Panc1 (cell line): ENCODE results near the gene CBLN1. TPM values are rescaled to one million over a fixed set of nuclear protein-coding genes. Genes with fewer than 3 reads are reported as not detected.
"Not testable (repeated sequence)": the region's sequence is repeated elsewhere in the genome, so short reads cannot be mapped to it uniquely, and the experiment has no call there.

Experiments used
- ATAC-seq: fragments of 200-7000 bp; cut with Tn5 transposase; 2 replicates; pipeline ENCODE4 v1.9.1; 2020; ENCODE audit warnings: mild to moderate bottlenecking, moderate library complexity
- BruUV-seq: library from RNA; stranded (reverse); fragments of 400-500 nt; replicated peaks from 2 replicates; lab custom pipeline; 2021; lab: Mats Ljungman, UMichigan
- CTCF ChIA-PET: fragments of 300-600 bp; sonication (Branson Sonifier 250); formaldehyde crosslinking; loops from one replicate; lab custom pipeline; 2022; ENCODE audit warnings: antibody characterized with exemption; lab: Charles Lee
- POLR2A ChIA-PET: fragments of 300-600 bp; sonication (Branson Sonifier 250); formaldehyde crosslinking; loops from one replicate; lab custom pipeline; 2022; ENCODE audit warnings: antibody characterized with exemption; lab: Charles Lee
- DNase-seq: peaks from one replicate; pipeline ENCODE4 v3.0.0-alpha.2; 2010; ENCODE audit warnings: low read depth, low spot score
- H3K27ac ChIP-seq: 2 replicates; pipeline ENCODE4 v1.5.1; 2011; ENCODE audit warnings: mild to moderate bottlenecking, low read length, inconsistent platforms
- H3K27me3 ChIP-seq: fragments of 200-500 bp; sonication (Bioruptor generic); 2 replicates; pipeline ENCODE4 v1.6.0; 2014; ENCODE audit warnings: low read length, inconsistent platforms; ENCODE audit not compliant: control insufficient read depth, insufficient read depth
- H3K36me3 ChIP-seq: fragments of 200-500 bp; sonication (Bioruptor generic); 2 replicates; pipeline ENCODE4 v1.5.1; 2014; ENCODE audit warnings: inconsistent platforms, mild to moderate bottlenecking, low read length, moderate library complexity; ENCODE audit not compliant: control insufficient read depth, insufficient read depth
- H3K4me1 ChIP-seq: 2 replicates; pipeline ENCODE4 v1.5.1; 2011; ENCODE audit warnings: inconsistent platforms, mild to moderate bottlenecking, low read length, moderate library complexity; ENCODE audit not compliant: control insufficient read depth, insufficient read depth
- H3K4me3 ChIP-seq, 2 experiments: 2 replicates each; pipeline ENCODE4 v1.5.1; 2011 to 2012; ENCODE audit warnings: low read depth in 2 of 2, low read length in 2 of 2, mild to moderate bottlenecking in 2 of 2, inconsistent platforms in 1 of 2, moderate library complexity in 1 of 2
- H3K9me3 ChIP-seq: fragments of 200-500 bp; sonication (Bioruptor generic); 2 replicates; pipeline ENCODE4 v1.5.1; 2014; ENCODE audit warnings: low read depth, mild to moderate bottlenecking, inconsistent platforms, low read length, moderate library complexity; ENCODE audit not compliant: control insufficient read depth, insufficient read depth
- POLR2AphosphoS5 ChIP-seq: IDR thresholded peaks from 2 replicates; pipeline ENCODE4 v1.6.1; 2012; ENCODE audit warnings: mild to moderate bottlenecking, low read depth, low read length, moderate library complexity
- SIN3A ChIP-seq: IDR thresholded peaks from 2 replicates; pipeline ENCODE4 v1.6.1; 2012; ENCODE audit warnings: low read depth, mild to moderate bottlenecking, low read length, moderate library complexity, borderline replicate concordance; ENCODE audit not compliant: insufficient read depth
- TCF7L2 ChIP-seq: IDR thresholded peaks from 2 replicates; pipeline ENCODE4 v1.6.1; 2011; ENCODE audit warnings: mild to moderate bottlenecking, low read depth, low read length, inconsistent platforms
- in situ Hi-C: cut with HindIII; loops from 2 replicates; pipeline ENCODE4 v1.10.0; 2016; ENCODE audit warnings: low sequenced_read_pairs, low pct_unique_long_range_greater_than_20kb
- intact Hi-C: fragments of 100-400 bp; cut with micrococcal nuclease; formaldehyde crosslinking; loops from one replicate; pipeline ENCODE4 v1.10.0; 2022; ENCODE audit not compliant: unreplicated experiment
- total RNA-seq: library from RNA; stranded (reverse); gene quantifications from one replicate; pipeline ENCODE4 v1.2.1, GENCODE V29; 2021; ENCODE audit not compliant: unreplicated experiment
- TF ChIP-seq, protein P1 (sequence below): fragments of 450-650 bp; IDR thresholded peaks from 2 replicates; pipeline ENCODE4 v1.5.1; 2017; ENCODE audit warnings: mild to moderate bottlenecking
- TF ChIP-seq, protein P2 (sequence below), 2 experiments: IDR thresholded peaks; 2 replicates each; pipeline ENCODE4 v1.6.1; 2011 to 2012; ENCODE audit warnings: low read depth in 2 of 2, control low read depth in 1 of 2, low read length in 1 of 2, mild to moderate bottlenecking in 1 of 2, moderate library complexity in 1 of 2; ENCODE audit not compliant: insufficient read depth in 1 of 2

The CBLN1 gene
- total RNA-seq, 1 experiment from 2014 or later = not detected

DNA sequence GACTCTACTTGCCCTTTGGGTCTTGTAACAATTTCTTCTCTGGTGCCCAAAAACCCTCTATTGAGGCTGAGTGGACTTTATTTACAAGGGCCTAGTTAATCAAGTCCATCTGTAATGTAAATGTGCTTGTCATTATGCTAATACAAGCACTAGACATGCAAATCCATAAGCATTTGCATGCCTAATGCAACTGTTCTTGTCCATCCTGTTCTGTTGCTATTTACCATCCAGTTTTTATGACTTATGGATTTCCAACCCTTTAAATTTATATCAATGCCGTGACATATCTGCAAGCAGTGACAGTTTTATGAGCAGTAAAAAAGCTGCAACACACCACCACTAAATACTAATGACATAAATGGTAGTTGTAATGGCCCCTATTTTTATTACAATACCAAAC lies 33.4 kb downstream of the CBLN1 start:
- no peaks in the 10 kb centered on the region for H3K36me3 ChIP-seq
- BruUV-seq = no TSS peak
- no peaks in the 10 kb centered on the region for H3K27me3 ChIP-seq
- H3K4me1 ChIP-seq = no peaks in the 10 kb centered on the region
- TF ChIP-seq, protein P1, sequence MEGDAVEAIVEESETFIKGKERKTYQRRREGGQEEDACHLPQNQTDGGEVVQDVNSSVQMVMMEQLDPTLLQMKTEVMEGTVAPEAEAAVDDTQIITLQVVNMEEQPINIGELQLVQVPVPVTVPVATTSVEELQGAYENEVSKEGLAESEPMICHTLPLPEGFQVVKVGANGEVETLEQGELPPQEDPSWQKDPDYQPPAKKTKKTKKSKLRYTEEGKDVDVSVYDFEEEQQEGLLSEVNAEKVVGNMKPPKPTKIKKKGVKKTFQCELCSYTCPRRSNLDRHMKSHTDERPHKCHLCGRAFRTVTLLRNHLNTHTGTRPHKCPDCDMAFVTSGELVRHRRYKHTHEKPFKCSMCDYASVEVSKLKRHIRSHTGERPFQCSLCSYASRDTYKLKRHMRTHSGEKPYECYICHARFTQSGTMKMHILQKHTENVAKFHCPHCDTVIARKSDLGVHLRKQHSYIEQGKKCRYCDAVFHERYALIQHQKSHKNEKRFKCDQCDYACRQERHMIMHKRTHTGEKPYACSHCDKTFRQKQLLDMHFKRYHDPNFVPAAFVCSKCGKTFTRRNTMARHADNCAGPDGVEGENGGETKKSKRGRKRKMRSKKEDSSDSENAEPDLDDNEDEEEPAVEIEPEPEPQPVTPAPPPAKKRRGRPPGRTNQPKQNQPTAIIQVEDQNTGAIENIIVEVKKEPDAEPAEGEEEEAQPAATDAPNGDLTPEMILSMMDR = no peak
- TF ChIP-seq SIN3A = no peak
- TF ChIP-seq, protein P2, sequence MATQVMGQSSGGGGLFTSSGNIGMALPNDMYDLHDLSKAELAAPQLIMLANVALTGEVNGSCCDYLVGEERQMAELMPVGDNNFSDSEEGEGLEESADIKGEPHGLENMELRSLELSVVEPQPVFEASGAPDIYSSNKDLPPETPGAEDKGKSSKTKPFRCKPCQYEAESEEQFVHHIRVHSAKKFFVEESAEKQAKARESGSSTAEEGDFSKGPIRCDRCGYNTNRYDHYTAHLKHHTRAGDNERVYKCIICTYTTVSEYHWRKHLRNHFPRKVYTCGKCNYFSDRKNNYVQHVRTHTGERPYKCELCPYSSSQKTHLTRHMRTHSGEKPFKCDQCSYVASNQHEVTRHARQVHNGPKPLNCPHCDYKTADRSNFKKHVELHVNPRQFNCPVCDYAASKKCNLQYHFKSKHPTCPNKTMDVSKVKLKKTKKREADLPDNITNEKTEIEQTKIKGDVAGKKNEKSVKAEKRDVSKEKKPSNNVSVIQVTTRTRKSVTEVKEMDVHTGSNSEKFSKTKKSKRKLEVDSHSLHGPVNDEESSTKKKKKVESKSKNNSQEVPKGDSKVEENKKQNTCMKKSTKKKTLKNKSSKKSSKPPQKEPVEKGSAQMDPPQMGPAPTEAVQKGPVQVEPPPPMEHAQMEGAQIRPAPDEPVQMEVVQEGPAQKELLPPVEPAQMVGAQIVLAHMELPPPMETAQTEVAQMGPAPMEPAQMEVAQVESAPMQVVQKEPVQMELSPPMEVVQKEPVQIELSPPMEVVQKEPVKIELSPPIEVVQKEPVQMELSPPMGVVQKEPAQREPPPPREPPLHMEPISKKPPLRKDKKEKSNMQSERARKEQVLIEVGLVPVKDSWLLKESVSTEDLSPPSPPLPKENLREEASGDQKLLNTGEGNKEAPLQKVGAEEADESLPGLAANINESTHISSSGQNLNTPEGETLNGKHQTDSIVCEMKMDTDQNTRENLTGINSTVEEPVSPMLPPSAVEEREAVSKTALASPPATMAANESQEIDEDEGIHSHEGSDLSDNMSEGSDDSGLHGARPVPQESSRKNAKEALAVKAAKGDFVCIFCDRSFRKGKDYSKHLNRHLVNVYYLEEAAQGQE (IDR thresholded peaks at IDR 0.05; ENCODE audit: insufficient read depth in 1 of 2, low read depth in 2 of 2, low read length in 1 of 2) = no peak
- no peak for TF ChIP-seq POLR2AphosphoS5
- TF ChIP-seq TCF7L2 = no peak
- in situ Hi-C loops = no loop called here
- ChIA-PET CTCF (no interaction called here), POLR2A (no interaction called here)
- DNase-seq = no peak
- no peaks in the 10 kb centered on the region for H3K9me3 ChIP-seq
- intact Hi-C loops = no loop called here
- no peak overlapping the region for H3K27ac ChIP-seq
- ATAC-seq = no peak
- H3K4me3 ChIP-seq = no peak overlapping the region

DNA sequence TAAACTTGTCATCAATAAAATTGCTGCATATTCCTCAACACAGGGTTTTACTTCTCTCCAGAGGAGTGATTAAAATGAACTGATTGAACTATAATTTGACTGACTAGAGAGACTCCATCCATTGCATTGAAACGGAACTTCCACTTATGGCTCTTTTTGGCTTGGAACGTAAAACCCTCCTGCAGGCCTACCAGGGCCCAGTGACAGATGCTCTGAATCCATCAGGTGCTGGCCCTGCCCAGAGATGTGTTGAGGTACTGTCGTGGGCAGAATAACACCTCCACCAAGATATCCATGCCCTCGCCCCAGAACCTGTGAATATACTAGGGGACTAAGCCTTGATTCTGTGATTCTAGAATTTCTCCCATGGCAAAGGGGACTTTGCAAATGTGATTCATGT lies 45.4 kb downstream of the CBLN1 start:
- no peak for ATAC-seq
- no peak for DNase-seq
- H3K36me3 ChIP-seq = no peaks in the 10 kb centered on the region
- BruUV-seq = no TSS peak
- H3K4me1 ChIP-seq = no peaks in the 10 kb centered on the region
- intact Hi-C loops = no loop called here
- POLR2A ChIA-PET = no interaction called here
- no peaks in the 10 kb centered on the region for H3K9me3 ChIP-seq
- TF ChIP-seq, protein P2 (IDR thresholded peaks at IDR 0.05; ENCODE audit: insufficient read depth in 1 of 2, low read depth in 2 of 2, low read length in 1 of 2) = no peak
- TF ChIP-seq POLR2AphosphoS5 (no peak), SIN3A (no peak)
- TF ChIP-seq, protein P1 = no peak
- no peak overlapping the region for H3K27ac ChIP-seq
- in situ Hi-C loops = no loop called here
- H3K27me3 ChIP-seq = no peaks in the 10 kb centered on the region
- no peak overlapping the region for H3K4me3 ChIP-seq
- CTCF ChIA-PET = no interaction called here

DNA sequence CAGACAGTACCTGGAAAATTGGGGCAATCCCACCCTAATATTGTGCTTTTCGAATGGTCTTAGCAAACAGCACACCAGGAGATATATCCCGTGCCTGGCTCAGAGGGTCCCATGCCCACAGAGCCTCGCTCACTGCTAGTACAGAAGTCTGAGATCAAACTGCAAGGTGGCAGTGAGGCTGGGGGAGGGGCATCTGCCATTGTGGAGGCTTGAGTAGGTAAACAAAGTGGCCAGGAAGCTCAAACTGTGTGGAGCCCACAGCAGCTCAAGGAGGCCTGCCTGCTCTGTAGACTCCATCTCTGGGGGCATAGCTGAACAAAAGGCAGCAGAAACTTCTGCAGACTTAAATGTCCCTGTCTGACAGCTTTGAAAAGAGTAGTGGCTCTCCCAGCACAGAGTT lies 53.3 kb downstream of the CBLN1 start:
- POLR2A ChIA-PET, H3K9me3 ChIP-seq, H3K36me3 ChIP-seq, H3K4me3 ChIP-seq, ATAC-seq, CTCF ChIA-PET, intact Hi-C loops, in situ Hi-C loops, DNase-seq, BruUV-seq, H3K27ac ChIP-seq, H3K4me1 ChIP-seq, H3K27me3 ChIP-seq: not testable (repeated sequence)
